BJ (cell line): ENCODE data around the gene SDF4. TPM values are rescaled to one million over a fixed set of nuclear protein-coding genes. Genes with fewer than 3 reads are reported as not detected.

Experiments used
- CTCF ChIA-PET: fragments of 350-600 bp; formaldehyde crosslinking; extraction: SDS; loops from one replicate; lab custom pipeline; 2021; ENCODE audit warnings: antibody characterized with exemption, inconsistent platforms; lab: Yijun Ruan, JAX
- POLR2A ChIA-PET: fragments of 300-600 bp; sonication (Branson Sonifier 250); formaldehyde crosslinking; extraction: SDS; loops from one replicate; lab custom pipeline; 2021; ENCODE audit warnings: antibody characterized with exemption; lab: Charles Lee
- DNase-seq: peaks from one replicate; pipeline ENCODE4 v3.0.0-alpha.2; 2011; ENCODE audit warnings: low read depth
- H3K27me3 ChIP-seq: 2 replicates; pipeline ENCODE4 v1.6.0; 2011; ENCODE audit warnings: low read length; ENCODE audit not compliant: control insufficient read depth, insufficient read depth
- H3K36me3 ChIP-seq: 2 replicates; pipeline ENCODE4 v1.5.1; 2011; ENCODE audit warnings: low read length; ENCODE audit not compliant: control insufficient read depth, insufficient read depth
- H3K4me3 ChIP-seq: 2 replicates; pipeline ENCODE4 v1.5.1; 2011; ENCODE audit warnings: low read depth, mild to moderate bottlenecking, control low read depth, low read length
- CTCF ChIP-seq: IDR thresholded peaks from 2 replicates; pipeline ENCODE4 v1.5.1; 2011; ENCODE audit warnings: low read depth, mild to moderate bottlenecking, control low read depth, inconsistent platforms, low read length, moderate library complexity; ENCODE audit not compliant: insufficient read depth
- polyA minus RNA-seq: library from RNA; depleted of rRNA, polyadenylated mRNA; stranded (reverse); fragments of >200 nt; gene quantifications from 2 replicates; pipeline ENCODE4 v1.2.3, GENCODE V29; 2011; rRNA and poly(A)+ RNA removed
- polyA plus RNA-seq: library from polyadenylated mRNA; depleted of rRNA; stranded (reverse); fragments of >200 nt; gene quantifications from 2 replicates; pipeline ENCODE4 v1.2.3, GENCODE V29; 2011; rRNA removed

The SDF4 gene
- polyA plus RNA-seq (119 and 188 TPM in 2 replicates), polyA minus RNA-seq (49.0 and 50.6 TPM in 2 replicates)

DNA sequence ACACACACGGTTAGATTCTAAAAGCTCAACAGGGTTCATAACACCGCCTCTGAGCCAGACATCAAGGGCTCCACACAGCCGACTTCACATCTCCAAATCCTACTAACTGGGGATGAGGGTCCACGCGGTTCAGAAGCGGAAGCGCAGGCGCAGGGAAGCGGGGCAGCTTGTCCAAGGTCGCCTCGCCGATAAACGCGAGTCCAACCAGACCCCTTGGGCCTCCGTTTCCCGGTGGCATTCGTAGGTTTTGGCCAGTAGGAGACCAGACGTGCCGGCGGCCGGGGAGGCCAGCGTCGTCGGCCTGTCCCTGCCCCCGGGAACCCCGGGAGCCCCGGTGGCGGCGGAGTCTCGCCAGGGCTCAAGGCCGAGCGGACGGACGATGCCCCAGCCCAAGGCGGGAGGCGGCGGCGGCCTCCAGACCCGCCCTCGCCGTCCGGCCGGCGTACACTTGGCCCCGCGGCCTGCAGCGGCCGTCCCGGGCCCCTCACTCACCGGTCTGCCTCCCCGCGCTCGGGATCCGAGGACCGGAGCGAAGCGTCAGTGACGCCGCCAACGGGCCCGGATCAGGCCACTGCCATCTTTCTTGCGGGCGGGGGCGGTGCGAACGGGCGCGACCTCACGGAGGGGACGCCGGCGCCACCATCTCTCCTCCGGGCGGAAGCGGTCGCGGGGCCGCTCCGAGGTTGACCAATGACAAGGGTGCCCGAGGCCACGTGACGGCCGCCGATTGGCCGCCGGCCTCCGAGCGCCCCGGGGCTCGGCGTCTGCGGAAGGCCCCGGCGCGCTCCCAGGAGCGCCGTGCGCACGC lies at the start of gene SDF4:
TSS of gene SDF4 (minus strand) at position 602 of the 808 bp plus-strand sequence. CDS start 3,229 bp downstream, outside the sequence.
- POLR2A ChIA-PET, result interaction anchor here (0.6 kb wide), 1 partner anchor 40 kb away, joined by 6 read pairs; no protein-coding TSS in a partner anchor

GRCh38 chr1:1280782-1281481 lies 49.1 kb upstream of the SDF4 start:
- no peak for DNase-seq
- ChIA-PET CTCF (interaction anchor here (1.0 kb wide), 1 partner anchor 159 kb away, joined by 3 read pairs; no protein-coding TSS in a partner anchor), POLR2A (no interaction called here)
- TF ChIP-seq CTCF, result no peak
- no peak overlapping the region for H3K4me3 ChIP-seq
- H3K27me3 ChIP-seq, result no peaks in the 10 kb centered on the region
- no peaks in the 10 kb centered on the region for H3K36me3 ChIP-seq

More for the DNA sequence above, at the start of gene SDF4:
- TF ChIP-seq CTCF, result no peak
- peak; percentile 68 for DNase-seq
- H3K36me3 ChIP-seq, result peaks cover 22% of the 10 kb centered on the region
- peak within 1 kb of the TSS; percentile 86 for H3K4me3 ChIP-seq
- no peaks in the 10 kb centered on the region for H3K27me3 ChIP-seq
- CTCF ChIA-PET, result interaction anchor here (0.7 to 3.5 kb wide), 5 partner anchors 106 to 218 kb away, joined by 3 to 32 read pairs (median 4); partner anchors contain the start of gene ISG15

DNA sequence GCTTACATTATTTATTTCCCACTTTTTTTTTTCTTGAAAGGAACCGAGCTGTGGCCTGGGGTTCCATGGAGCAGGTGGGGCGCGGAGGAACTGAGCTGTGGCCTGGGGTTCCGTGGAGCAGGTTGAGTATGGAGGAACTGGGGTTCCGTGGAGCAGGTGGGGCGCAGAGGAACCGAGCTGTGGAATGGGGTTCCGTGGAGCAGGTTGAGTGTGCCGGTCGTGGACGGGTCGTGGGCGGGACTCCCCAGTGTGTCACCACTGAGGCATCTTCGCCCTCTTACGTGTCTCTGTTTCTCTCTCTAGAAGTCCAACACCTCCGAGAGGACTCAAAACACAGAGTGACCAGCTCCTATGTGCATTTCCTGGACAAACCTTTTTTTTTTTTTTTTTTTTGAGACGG lies 47.2 kb upstream of the SDF4 start:
- Histone ChIP-seq H3K36me3 (no peaks in the 10 kb centered on the region), H3K27me3 (no peaks in the 10 kb centered on the region), H3K4me3 (no peak overlapping the region)
- no peak for TF ChIP-seq CTCF
- POLR2A ChIA-PET, result interaction anchor here (0.6 kb wide), 1 partner anchor 122 kb away, joined by 4 read pairs; no protein-coding TSS in a partner anchor
- CTCF ChIA-PET, result interaction anchor here (0.7 to 1.6 kb wide), 3 partner anchors 11 to 157 kb away, joined by 3 to 4 read pairs (median 4); no protein-coding TSS in a partner anchor
- DNase-seq, result no peak

DNA sequence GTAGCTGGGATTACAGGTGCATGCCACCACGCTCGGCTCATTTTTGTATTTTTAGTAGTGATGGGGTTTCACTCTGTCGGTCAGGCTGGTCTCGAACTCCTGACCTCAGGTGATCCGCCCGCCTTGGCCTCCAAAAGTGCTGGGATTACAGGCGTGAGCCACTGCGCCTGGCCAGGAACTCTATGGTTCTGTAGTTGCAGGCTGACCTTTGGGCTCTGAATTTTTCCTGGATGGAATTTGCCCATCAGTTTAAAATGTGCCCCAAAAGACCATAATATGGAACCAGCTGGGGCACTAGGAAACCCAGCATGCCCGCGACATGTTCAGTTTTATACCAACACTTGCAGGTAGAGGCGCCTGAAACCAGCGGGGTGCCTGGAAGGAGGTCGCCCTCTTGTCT lies 46.8 kb upstream of the SDF4 start:
- H3K27me3 ChIP-seq, result no peaks in the 10 kb centered on the region
- ChIA-PET POLR2A (interaction anchor here (0.6 kb wide), 1 partner anchor 122 kb away, joined by 4 read pairs; no protein-coding TSS in a partner anchor), CTCF (interaction anchor here (0.7 to 1.6 kb wide), 3 partner anchors 11 to 156 kb away, joined by 3 to 4 read pairs (median 4); no protein-coding TSS in a partner anchor)
- DNase-seq, result no peak
- TF ChIP-seq CTCF, result no peak
- H3K36me3 ChIP-seq, result no peaks in the 10 kb centered on the region
- H3K4me3 ChIP-seq, result no peak overlapping the region

GRCh38 chr1:1275836-1276235 lies 44.0 kb upstream of the SDF4 start:
- POLR2A ChIA-PET, result no interaction called here
- CTCF ChIA-PET, result interaction anchor here (1.0 kb wide), 1 partner anchor 14 kb away, joined by 3 read pairs; no protein-coding TSS in a partner anchor
- no peaks in the 10 kb centered on the region for H3K27me3 ChIP-seq
- H3K36me3 ChIP-seq, result no peaks in the 10 kb centered on the region; the same call in 1 of the 2 replicates
- no peak for DNase-seq
- no peak for TF ChIP-seq CTCF
- H3K4me3 ChIP-seq, result no peak overlapping the region
